GM19099 (cell line): Measurements from ENCODE around the gene STXBP6.

Experiments
- POLR2A ChIP-seq: IDR thresholded peaks from 3 replicates; pipeline ENCODE4 v1.6.1; 2011; ENCODE audit warnings: low read depth; ENCODE audit not compliant: insufficient read length; ENCODE audit errors: extremely low read depth

STXBP6 gene

DNA sequence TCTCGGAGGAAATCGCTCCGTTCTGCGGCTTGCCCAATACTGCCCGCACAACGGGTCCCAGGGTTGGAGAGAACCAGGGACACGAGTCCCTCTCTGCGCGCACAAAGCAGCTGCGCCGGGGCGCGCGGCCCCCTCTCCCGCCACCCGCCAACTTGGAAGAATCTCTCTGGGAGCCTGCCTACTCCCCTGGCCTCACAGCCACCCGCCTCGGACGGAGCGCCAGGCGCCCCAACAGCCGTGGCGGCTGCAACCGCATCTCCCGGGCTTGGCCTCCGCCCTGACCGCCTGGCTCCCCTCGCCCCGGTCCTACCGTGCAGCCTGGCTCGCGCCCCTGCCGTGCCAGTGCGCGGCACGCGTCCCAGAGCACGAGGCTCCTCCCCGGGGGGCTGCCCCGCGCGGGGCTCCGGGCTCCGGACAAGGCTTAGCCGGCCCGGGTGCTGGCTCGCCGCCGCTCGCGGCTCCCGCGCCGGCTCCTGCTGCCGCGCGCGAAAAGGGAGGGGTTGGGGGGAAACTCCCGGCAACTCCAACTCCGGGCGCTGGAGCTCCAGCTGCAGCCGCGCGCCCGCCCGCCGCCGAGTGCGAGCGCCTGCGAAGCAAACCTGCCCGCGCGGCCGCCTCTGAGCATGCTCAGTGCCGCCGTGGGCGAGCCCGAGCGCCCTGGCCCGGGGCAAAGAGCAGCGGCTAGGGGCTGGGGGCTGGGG is at the start of gene STXBP6:
Gene STXBP6, minus strand, starts transcription at position 580 of the 701 bp plus-strand sequence. CDS start 75,329 bp downstream, outside the sequence.
- TF ChIP-seq POLR2A: no peak

DNA sequence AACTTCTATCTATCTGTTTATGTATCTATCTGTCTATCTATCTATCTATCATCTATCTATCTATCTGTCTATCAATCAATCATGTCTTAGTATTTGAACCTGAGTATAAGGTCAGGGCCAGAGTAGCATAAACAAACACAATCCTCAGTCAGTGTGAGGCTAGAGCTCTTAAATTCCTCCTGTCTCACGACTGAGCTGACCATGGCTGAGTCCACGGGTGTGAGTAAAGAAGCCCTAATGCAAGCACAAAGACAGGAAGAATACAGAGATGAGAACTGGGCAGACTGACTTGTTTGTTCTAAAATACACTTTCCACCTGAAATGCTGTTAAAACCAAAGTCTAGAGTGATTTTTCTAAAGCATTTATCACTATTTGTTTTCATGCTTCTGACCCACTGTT is 47.2 kb upstream of the STXBP6 start:
- TF ChIP-seq POLR2A: no peak

DNA sequence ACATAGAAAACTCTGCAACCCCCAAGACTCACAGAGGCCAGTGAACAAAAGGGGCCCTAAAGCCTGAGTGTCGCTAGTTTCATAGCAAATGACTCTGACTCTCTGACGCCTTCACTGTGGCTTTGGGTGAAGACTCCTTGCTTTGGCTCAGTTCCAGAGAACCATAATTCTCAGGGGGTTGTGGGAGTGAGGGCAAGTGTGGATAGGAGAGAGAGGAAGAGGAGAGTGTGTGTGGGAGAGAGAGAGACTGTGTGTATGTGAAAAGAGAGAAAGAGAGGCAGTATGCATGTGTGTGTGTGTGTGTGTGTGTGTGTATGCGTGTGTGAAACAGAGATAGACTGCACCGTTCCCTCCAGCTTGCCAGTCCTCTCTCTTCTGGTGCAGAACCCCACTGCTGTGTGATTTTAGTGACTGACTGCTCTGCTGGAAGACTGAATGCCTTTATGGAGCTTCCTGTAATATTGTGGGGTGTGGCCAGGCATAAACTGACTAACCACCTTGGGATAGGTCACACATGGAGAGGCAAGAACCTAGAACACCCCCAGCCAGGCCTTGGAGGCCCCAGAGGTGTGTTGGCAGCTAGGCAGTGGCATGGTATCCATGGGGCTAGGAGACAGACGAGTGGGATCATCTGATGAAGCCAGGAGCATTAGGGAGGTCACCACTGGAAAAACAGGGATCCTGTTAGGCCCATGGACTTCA is 45.9 kb upstream of the STXBP6 start:
- no peak for TF ChIP-seq POLR2A

DNA sequence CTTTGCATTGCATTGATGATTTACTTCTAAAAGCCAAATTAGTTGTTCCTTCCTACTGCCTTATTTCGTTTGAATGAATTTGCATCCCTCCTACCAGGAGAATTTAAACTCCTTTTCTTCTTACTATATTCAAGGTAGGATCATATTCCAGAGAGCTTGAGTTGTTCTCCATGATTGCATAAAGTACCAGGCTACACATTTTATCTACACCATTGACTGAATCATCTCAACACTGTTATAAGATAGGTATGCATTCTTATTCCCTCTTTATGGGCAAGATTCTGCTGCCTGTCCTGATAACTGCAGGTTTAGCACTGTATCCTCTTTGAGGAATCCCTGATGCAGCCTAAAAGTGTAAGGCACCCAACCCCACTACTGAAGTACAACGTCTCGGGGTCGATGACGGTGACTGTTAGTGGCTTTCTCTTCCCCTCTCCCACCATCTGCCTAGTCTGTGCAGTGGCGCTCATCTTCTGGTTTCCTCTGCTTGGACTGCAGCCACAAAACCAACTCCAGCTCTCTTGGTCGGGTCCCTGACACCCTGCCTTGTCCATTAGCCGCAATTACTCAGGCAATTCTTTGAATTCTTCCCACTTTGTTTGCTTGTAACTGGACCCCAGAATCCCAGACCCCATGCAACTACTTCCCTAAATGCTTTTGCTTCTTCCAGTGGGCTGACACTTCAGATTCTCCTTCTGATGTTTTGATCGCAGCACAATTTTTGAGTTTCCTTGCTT is 44.4 kb upstream of the STXBP6 start:
- TF ChIP-seq POLR2A: no peak

DNA sequence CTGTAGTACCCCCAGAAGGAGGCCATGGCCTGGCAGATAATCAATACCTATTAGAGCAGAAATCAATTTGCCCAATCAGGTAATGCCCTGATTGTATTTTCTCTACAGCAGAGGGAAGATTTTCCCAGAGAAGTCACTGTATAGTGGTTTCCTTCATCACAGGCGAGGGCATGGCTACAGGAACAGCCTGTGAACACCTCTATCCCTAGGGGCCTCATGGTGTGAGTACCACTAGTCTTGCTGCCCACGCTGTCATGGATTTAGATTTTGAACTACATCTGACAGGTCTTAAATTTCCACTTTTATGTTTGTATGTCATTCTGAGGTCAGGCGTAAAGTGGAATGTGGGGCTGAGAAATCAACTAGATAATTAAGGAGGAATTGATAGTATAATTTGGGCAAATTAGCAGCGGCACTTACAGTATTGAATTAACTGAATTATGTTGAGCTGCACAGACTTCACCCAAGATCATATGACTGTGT is 42.4 kb upstream of the STXBP6 start:
- no peak for TF ChIP-seq POLR2A

DNA sequence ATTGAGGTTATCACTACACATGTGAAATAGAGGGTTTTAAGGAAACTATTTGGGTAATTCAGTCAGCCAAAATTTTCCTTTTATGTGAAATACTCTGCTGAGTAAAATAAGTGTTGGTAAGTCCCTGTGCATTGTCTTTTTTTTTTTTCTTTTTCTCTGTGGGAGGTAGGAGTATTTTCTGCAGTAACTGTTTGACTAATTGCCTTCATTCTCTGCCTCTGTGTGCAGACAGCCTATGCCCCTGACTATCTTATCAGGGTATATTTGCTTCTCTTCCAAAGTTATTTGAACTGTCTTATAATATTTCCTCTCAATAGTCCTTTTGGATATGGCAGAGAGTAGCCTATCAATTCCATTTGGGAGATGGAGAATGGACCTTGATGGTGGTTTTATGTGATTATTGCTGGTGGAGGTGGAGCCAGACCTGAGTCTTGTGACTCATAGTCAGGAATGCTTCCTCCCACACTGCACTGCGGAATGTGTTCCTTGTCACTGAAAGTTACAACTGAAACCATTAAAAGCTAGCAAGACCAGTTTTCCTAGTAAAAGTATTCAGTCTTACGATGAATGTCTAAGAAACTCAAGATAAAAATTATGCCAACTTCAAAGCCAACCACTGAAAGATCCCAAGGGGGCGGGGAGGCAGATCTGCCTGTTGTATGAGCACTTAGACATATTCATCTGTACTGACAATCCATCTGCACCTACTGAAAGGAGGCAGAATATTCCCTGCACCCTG is 40.9 kb upstream of the STXBP6 start:
- no peak for TF ChIP-seq POLR2A

GRCh38 chr14:25090256-25090655 is 40.3 kb upstream of the STXBP6 start:
- TF ChIP-seq POLR2A: no peak

DNA sequence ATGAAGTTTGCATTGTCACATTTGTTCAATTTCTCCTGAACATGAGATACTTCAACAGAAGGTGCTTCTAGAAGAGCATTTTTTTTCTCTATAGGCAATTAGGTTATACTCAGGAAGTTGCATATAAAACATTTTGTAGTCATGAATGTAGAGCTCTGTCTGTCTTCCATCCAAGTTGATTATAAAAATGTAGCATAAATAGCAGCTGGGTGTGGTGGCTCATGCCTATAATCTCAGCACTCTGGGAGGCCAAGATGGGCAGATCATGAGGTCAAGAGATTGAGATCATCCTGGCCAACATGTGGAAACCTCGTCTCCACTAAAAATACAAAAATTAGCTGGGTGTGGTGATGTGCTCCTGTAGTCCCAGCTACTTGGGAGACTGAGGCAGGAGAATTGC is 39.5 kb upstream of the STXBP6 start:
- no peak for TF ChIP-seq POLR2A

DNA sequence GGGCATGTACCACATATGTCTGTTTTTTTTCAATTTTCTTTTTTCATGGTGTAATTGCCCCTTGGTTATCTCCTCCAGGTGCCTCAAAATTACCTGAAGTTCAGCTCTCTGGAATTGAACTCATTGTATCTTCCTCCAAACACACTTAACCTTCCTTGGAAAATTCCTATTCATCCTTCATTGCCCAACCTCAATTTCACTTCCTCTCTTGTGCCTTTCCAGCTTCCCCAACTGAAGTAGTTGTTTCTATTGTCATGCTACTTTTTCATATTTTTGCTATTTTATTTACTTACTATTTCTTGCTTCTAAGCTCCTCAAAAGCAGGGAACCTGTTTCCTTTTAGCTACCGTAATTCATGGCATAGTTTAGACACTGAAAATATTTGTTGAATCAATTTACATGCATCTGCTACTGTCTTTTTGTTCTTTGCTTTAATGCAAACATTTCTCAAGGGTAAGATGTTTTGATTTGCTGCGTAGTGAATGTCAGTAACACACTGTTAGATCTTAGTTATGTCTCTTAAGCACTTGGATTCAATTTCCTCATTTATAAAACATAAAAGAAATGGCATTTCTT is 37.0 kb upstream of the STXBP6 start:
- no peak for TF ChIP-seq POLR2A

DNA sequence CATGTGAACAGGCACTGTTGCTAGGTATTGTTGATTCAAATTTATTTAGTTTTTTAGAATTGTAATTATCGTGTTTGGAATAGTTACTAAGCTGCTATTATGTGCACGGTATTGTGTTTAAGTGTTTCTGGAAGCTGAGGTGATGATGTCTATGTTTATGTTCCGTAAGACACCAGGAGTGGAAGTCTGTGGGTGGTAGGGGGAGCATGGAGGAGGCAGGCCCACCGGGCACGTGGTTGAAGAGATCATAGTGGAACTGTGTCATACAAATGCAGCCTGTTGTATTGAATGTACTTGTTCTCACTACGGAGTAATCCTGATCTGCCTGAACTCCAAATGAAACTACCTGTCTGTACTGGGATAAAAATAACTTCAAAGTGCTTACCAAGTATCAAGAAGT is 36.1 kb upstream of the STXBP6 start:
- no peak for TF ChIP-seq POLR2A

- no peak for TF ChIP-seq POLR2A
Observed at GRCh38 chr14:25080682-25081081, 30.7 kb upstream of the STXBP6 start.

GRCh38 chr14:25079311-25079710 is 29.4 kb upstream of the STXBP6 start:
- TF ChIP-seq POLR2A: no peak

- TF ChIP-seq POLR2A: no peak
Observed at GRCh38 chr14:25074099-25074685, 24.2 kb upstream of the STXBP6 start.

- TF ChIP-seq POLR2A: no peak
Observed at GRCh38 chr14:25069879-25070278, 19.9 kb upstream of the STXBP6 start.
